BJ (cell line): Measurements from ENCODE around the gene SLC25A41. TPM values are rescaled to one million over a fixed set of nuclear protein-coding genes. Genes with fewer than 3 reads are reported as not detected.

ENCODE experiments used
- CTCF ChIA-PET: fragments of 350-600 bp; formaldehyde crosslinking; extraction: SDS; loops from one replicate; lab custom pipeline; 2021; ENCODE audit warnings: antibody characterized with exemption, inconsistent platforms; lab: Yijun Ruan, JAX
- POLR2A ChIA-PET: fragments of 300-600 bp; sonication (Branson Sonifier 250); formaldehyde crosslinking; extraction: SDS; loops from one replicate; lab custom pipeline; 2021; ENCODE audit warnings: antibody characterized with exemption; lab: Charles Lee
- DNase-seq: peaks from one replicate; pipeline ENCODE4 v3.0.0-alpha.2; 2011; ENCODE audit warnings: low read depth
- H3K27me3 ChIP-seq: 2 replicates; pipeline ENCODE4 v1.6.0; 2011; ENCODE audit warnings: low read length; ENCODE audit not compliant: control insufficient read depth, insufficient read depth
- H3K36me3 ChIP-seq: 2 replicates; pipeline ENCODE4 v1.5.1; 2011; ENCODE audit warnings: low read length; ENCODE audit not compliant: control insufficient read depth, insufficient read depth
- H3K4me3 ChIP-seq: 2 replicates; pipeline ENCODE4 v1.5.1; 2011; ENCODE audit warnings: low read depth, mild to moderate bottlenecking, control low read depth, low read length
- polyA plus RNA-seq: library from polyadenylated mRNA; depleted of rRNA; stranded (reverse); fragments of >200 nt; gene quantifications from 2 replicates; pipeline ENCODE4 v1.2.3, GENCODE V29; 2011
- TF ChIP-seq, protein P1 (sequence below): IDR thresholded peaks from 2 replicates; pipeline ENCODE4 v1.5.1; 2011; ENCODE audit warnings: low read depth, mild to moderate bottlenecking, control low read depth, inconsistent platforms, low read length, moderate library complexity; ENCODE audit not compliant: insufficient read depth

SLC25A41 gene
- polyA plus RNA-seq, 1 experiment: 0.05 TPM

DNA sequence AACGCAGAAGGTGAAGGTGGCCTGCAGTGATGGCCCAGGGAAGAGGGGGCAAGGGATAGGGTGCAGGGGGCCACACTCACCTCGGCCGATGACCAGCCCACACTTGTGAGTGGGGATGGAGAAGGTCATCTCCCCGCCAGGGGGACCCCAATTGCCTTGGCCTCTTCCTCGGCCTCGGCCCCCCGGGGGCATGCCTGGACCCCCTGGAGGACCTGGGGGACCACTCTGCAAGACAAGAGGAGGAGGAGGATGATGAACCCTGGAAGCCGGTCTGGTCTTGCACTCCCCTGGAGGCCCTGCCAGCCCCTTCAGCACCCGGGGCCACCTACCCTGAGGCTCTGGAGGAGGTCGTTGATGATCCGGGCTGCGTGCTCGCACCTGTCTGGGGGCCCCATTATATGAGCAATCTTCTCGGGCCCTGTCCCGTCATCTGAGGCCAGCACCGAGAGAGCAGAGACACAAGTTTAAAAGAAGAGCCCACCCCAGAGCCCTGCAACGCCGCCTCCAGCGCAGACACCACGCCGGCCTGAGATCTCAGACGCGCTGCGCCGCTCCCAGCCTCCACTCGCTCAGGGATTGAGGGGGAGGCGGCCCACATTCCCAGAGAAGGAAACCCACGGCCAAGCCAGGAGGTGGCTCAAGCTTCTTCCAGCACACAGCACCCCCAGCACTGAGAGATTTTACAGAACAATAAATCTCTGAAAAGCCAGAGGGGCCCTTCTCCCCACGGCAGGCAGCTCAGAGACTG, 16.7 kb downstream of the SLC25A41 start:
- Histone ChIP-seq H3K36me3 (peaks cover 61% of the 10 kb centered on the region), H3K4me3 (no peak overlapping the region), H3K27me3 (no peaks in the 10 kb centered on the region)
- POLR2A ChIA-PET: interaction anchor here (0.6 kb wide), 1 partner anchor 23 kb away, joined by 3 read pairs; no protein-coding TSS in a partner anchor
- CTCF ChIA-PET: interaction anchor here (1.2 kb wide), 1 partner anchor 24 kb away, joined by 3 read pairs; the partner anchor contains the start of gene GTF2F1
- TF ChIP-seq, protein P1, sequence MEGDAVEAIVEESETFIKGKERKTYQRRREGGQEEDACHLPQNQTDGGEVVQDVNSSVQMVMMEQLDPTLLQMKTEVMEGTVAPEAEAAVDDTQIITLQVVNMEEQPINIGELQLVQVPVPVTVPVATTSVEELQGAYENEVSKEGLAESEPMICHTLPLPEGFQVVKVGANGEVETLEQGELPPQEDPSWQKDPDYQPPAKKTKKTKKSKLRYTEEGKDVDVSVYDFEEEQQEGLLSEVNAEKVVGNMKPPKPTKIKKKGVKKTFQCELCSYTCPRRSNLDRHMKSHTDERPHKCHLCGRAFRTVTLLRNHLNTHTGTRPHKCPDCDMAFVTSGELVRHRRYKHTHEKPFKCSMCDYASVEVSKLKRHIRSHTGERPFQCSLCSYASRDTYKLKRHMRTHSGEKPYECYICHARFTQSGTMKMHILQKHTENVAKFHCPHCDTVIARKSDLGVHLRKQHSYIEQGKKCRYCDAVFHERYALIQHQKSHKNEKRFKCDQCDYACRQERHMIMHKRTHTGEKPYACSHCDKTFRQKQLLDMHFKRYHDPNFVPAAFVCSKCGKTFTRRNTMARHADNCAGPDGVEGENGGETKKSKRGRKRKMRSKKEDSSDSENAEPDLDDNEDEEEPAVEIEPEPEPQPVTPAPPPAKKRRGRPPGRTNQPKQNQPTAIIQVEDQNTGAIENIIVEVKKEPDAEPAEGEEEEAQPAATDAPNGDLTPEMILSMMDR: no peak
- DNase-seq: no peak

DNA sequence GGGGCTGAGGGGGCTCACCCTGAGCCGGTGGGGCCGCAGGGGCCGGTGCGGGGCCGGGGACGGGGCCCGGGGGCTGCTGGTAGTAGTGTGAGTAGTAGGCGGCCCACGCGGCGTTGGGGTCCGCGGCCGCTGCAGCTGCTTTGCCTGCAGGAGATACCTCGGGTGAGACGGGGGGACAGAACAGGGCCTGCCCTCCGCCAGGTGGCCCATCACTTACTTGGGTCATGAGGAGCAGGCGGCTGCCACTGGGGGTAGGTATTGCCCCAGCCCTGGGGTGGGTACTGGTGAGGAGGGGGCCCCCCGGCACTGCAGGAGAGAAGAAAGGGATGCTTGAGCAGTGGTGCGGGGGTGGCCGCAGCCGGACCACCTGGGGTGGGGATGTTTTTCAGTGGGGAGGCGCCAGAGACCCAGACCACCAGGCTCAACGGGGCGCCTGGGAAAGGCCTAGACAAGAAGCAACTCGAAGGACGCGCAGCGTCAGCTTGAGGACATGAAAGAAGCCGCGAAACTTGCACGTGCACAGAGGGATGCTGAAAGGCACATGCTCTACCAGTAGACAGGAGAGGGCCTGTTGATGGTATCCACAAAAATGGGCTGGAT, 17.9 kb downstream of the SLC25A41 start:
- no peaks in the 10 kb centered on the region for H3K27me3 ChIP-seq
- ChIA-PET CTCF (no interaction called here), POLR2A (no interaction called here)
- H3K36me3 ChIP-seq: peaks cover 55% of the 10 kb centered on the region
- DNase-seq: no peak
- TF ChIP-seq, protein P1: no peak
- H3K4me3 ChIP-seq: no peak overlapping the region

DNA sequence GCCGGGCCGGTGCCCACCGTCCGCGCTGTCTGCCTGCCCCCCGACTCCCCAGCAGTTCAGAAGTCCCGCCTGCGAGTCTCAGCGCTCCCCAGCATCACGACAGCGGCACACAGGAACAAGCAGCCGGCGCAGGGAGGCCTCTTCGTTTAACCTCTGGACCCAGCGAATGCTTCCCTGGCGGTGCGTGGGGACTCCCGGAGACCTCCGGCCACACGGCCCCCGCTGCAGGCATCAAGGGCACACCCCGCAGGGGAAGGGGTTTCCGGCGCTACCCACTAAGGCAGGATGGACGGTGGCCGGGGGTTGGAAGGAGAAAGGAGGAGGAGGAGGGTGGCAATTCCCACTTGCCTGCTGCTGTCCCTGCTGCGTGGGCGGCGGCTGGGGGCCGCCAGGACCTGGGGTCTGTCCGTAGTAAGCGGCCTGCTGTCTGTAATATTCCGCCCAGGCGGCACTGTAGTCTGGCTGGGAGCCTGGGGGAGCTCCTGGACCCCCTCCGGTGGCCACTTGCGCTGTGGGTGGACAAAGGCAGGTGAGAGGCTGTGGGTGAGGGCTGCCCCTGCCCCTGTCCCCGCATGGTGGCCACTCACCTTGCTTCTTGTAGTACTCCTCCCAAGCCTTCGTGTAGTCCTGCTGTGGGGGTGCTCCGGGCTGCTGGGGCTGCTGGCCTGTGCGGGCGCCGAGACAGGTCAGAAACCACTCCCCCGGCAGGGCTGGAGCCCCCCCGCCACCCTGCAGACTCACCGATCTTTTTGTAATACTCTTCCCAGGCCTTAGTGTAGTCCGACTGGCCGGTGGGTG, 18.6 kb downstream of the SLC25A41 start:
- Histone ChIP-seq H3K4me3 (no peak overlapping the region), H3K27me3 (no peaks in the 10 kb centered on the region), H3K36me3 (peaks cover 49% of the 10 kb centered on the region)
- DNase-seq: no peak
- ChIA-PET CTCF (no interaction called here), POLR2A (no interaction called here)
- TF ChIP-seq, protein P1: no peak

GRCh38 chr19:6413721-6414643, 19.6 kb downstream of the SLC25A41 start:
- H3K36me3 ChIP-seq: peaks cover 40% of the 10 kb centered on the region
- ChIA-PET POLR2A (no interaction called here), CTCF (no interaction called here)
- no peak for DNase-seq
- no peaks in the 10 kb centered on the region for H3K27me3 ChIP-seq
- no peak overlapping the region for H3K4me3 ChIP-seq
- TF ChIP-seq, protein P1: no peak
